HG03159 (cell line): ENCODE data around the gene MS4A13.
"Not testable (repeated sequence)": the region's sequence is repeated elsewhere in the genome, so short reads cannot be mapped to it uniquely, and the experiment has no call there.

Source experiments
- ATAC-seq: cut with Tn5 transposase; IDR thresholded peaks from one replicate; pipeline ENCODE4 v1.9.1; 2021; ENCODE audit warnings: mild to moderate bottlenecking, moderate library complexity; ENCODE audit not compliant: unreplicated experiment

MS4A13 gene, protein sequence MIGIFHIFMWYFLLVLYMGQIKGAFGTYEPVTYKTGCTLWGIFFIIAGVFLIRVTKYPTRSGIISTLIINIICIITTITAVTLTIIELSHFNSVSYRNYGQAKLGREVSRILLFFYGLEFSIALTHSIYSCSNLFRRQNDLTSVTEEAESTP

DNA sequence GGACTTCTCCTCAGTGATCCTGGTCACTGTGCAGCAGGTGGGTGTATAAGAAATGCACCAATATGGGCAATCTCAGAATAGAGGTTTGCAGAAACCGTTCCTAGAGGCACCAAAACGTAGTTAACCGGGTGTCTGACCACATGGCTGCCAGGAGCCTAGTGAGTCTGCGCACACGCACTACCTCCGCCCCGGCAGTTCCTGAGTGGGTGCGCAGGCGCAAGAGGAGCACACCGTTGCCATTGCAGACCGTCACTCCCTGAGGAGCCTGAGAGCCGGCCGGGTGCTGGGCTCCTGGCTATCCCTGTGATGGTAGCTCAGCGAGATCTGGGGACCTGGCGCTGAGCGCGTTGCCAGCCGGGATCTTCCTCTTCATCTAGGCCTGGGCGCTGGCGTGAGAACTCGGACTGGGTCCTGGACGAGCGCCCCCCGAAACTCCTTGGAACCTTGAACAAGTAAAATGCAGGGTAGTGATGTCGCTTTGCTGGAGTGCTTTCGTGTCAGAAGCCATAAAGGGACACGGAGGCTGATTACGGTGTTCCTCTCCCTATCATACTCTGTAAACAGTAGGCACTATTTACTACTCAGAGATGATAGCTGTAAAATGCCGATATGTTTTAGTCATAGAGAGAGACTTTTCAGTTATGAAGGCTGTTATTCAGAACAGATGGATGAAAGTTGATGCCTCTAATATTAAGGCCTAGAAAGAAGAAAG lies at the start of gene MS4A13:
TSS of gene MS4A13 (plus strand) at position 249 of the 712 bp plus-strand sequence. CDS start 2,692 bp downstream, outside the sequence.
- no peak for ATAC-seq

DNA sequence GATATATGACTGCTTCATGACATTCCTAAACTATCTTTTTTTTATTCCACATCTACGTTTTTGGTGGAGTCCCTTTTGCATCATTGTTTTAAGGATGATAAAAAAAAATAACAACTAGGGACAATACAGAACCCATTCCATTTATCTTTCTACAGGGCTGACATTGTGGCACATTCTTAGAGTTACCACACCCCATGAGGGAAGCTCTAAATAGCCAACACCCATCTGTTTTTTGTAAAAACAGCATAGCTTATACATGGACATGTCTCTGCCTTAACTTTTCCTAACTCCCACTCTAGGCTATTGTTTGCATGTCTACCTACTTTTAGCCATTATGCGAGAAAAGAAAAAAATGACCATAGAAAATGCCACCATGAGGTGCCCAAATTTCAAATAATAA lies 46.4 kb upstream of the MS4A13 start:
- no peak for ATAC-seq

DNA sequence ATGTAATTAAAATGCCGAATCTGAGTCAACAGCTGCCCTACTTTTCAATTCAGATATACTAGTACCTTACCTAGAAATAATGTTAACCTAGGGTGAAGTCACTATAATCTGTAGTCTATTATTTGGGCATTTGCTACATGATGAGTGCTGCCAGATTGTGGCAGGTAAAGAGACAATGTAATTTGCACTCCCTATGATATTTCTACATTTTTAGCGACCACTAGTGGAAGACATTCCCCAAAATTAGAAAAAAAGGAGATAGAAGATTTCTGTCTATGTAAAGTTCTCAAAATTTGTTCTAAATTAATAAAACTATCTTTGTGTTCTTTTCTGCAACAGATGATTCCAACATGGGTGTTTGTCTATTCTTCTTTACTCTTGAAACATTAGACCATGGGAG lies 45.5 kb upstream of the MS4A13 start:
- no peak for ATAC-seq

DNA sequence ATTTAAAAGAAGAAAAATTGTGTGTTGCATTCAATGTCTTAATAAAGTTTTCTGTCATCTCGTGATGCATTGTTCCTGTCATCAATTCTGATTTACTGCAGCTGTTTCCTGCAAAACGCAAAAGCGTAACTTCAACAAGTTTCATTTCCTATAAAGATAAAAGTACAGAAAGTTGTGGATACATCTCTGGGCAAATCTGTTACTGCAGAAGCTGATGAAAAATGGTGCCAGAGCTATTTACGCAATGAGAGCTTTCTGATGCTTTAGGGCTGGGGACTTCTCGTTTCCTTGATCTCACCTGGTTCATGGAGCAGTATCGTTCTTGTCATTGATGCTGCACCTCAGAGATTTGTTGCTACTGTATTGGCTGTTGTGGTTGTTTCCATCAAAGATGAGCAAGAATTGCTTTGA lies 38.2 kb upstream of the MS4A13 start:
- ATAC-seq: peak; percentile 67

DNA sequence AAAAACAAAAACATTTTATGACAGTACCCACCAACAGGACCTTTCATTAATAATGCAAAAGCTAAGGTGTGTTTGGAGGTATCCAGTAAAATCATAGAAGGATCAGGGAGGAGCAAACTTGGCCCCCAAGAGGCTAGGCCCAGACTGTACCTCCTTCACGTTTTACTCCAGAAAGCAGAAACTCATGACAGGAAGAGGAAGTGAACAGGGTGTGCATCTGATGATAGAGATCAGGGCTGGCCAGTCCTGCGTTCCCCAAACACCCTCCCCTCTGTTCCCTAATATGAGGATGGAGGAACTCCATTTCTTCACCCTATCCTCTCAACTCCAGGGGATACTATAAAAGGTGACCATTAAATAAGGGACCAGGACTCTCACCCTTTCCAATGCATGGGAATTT lies 32.8 kb upstream of the MS4A13 start:
- no peak for ATAC-seq

DNA sequence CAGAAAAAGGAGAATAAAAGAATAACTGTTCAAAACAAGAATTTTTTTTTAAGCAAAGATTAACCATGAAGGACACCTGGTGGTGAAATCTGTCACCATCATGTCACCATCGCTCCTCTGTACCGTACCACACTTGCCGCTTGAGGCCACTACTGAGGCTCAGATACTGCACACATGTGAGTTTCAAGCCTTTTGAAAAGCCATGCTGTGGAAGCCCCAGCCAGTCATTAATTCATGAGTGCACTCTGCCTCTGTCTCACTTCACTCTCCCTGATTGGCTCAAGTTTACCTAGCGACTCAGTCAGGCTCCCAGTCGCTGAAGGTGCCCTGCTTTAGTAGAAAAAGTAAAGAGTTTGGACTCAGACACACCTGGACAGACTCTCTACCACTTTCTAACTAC lies 29.2 kb upstream of the MS4A13 start:
- peak; percentile 98 for ATAC-seq

DNA sequence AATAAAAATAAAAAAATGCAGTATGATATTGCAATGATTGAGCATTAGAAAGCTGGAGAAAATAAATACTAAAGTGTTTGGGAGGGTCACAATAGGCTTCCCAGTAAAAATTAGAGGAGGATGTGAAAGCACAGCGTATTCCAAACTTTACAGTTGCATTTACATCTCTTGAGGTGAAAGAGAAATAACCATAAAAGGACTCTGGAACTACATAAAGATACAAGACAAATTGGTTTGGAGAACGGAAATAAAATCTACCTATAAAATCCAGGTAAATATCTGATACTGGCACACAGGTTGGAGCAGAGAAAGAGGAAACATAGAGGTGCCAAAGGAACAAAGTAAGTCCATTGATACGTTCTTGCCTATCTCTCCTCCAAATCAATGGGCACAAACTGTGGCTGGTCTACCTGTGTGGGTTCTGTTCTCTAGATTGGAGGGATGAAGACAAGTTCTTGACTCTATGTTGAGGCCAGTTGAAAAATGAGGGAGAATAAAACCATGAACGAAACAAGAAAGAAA lies 22.6 kb upstream of the MS4A13 start, which contains the start of gene MS4A12:
TSS of gene MS4A12 (plus strand) at position 291 of the 522 bp plus-strand sequence. CDS start 4,541 bp downstream, outside the sequence.
- ATAC-seq: no peak

DNA sequence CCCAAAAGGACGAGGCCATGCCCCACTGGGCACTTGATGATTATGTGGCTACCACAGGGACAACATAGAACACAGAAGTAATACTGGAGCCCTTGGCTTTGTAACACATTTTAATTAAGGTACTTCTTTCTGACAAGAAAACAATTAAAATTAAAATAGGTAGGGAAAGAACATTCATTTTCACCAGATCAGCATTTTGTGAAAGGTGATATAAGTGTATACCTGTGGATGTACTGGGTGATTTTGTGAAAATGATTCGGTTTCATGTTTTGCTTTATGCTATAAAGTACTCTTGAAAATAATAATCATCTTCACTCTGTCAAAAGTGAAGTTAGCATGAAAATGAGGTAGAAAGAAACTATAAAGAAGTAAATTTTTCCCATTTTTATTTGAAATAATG lies 21.7 kb upstream of the MS4A13 start:
- ATAC-seq: no peak

DNA sequence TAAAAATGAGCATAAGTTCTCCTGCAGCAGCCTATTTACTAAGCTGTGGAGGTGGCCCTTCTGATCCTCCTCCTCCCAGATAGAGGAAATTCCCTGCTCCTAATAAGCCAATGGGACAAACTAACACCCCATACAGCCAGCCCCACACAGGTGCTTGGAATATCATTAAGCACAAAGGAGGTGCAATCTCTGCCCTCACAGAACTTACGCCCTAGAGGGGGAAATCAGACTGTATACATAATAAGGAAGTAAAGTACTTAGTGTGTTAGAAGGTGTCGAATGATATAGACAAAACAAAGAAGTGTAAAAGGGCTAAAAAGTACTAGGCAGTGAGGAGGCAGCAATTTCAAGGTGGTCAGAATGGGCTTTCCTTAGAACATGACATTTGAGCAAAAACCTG lies 16.8 kb upstream of the MS4A13 start:
- peak; percentile 42 for ATAC-seq

DNA sequence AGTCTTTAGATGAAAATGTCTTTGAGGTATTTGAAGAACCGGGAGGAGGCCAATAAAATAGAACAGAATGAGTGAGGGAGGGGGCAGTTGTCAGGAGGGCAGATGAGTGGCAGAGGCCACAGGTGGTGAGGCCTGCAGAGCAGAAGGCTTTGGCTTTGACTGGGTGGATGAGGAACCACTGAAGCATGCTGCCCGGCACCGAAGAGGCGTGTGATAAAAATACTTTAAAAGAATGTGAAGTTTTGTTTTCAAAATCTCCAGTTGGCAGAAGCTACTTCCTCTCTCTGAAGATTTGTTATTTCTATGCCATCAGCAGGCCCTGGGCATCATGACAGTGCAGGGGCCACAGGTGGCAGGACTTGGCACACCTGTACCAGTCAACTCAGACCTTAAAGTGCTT lies 16.3 kb upstream of the MS4A13 start:
- peak; percentile 79 for ATAC-seq

DNA sequence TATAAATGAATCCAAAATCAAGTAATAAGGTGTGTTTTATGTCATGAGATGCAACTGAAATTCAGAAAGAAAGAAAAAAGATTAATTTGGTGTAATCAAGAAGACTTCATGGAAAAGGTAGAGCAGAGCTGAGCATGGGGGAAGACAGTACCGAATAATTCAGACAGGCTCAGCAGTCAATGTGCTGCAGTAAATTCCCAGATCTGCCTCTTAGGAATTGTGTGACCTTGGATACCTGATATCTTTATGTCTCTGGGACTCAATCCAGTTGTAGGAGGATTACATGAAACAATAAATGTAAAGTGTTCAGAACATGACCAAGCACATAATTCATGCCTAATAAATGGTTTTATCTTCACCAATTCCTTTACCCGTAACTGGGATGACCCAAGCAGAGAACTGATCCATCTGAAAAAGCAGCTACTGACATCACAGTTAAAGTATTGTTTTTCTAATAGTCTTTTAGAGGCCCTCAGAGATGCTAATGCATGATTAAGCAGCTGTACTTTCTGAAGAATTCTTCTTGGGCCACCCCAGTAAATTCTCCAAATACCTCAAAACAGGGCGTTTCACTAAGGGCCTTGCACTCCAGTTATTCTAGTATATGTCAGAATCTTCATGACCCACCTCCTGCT lies 14.8 kb upstream of the MS4A13 start:
- no peak for ATAC-seq

DNA sequence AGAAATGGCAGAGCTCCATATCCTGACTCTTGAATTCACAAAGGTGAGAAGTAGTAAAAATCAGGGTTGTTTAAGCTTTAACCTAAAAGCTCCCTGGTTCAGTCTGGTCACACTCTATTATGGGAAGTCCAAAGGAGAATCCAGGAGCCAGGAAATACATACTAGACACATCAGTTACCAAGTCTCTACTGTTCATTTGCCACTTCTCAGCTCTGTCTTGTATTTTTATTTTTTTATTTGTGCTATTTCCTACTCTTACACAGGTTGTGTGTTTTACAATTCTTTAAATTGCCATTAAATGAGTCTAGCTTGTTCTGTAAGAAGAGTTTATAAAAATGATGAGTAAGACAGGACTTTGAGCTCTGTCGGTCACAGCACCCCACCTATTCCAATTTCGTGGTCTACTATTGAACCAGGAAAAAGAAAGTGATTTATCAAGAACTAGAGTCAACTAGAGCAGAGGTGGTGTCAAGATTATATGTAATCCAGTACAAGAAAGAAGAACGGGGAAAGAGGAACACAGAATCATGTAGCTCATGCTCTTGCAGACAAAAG lies 12.9 kb upstream of the MS4A13 start:
- no peak for ATAC-seq

DNA sequence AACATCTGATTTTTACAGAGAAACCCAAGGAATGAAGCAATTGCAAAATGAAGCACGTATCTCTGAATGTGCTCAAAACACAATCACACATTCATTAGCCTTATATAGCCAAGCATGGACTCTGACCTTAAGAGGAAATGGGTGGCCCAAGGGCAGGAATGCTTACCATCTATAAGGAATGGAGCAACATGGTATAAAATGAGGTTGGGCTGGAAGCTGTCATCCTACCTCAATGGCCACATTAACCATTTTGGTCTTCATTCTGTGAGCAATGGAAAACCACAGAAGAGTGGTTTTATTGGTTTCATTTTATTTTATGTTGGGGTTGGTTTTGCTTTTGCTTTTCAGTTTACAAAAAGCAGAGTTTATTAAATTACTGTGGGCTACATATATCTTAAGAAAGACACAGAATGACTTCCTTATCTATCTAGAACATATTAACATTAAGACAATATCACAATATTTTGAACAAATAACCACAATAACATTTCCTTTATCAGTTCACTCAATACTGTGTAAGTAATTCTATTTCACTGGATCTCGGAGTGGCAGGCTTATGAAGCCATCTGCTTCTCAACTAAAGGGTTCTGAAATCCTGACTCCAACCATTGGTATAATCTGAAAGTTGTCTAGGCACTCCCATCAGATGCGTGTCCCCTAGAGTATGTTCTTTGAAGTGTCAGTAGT lies 10.8 kb upstream of the MS4A13 start:
- peak; percentile 58 for ATAC-seq

DNA sequence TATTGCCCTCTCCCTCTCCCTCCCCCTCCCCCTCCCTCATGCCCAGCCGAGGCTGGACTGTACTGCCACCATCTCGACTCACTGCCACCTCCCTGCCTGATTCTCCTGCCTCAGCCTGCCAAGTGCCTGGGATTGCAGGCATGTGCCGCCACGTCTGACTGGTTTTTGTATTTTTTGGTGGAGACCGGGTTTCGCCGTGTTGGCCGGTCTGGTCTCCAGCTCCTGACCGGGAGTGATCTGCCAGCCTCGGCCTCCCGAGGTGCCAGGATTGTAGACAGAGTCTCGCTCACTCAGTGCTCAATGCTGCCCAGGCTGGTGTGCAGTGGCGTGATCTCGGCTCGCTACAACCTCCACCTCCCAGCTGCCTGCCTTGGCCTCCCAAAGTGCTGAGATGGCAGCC lies 5.6 kb upstream of the MS4A13 start:
- not testable (repeated sequence) for ATAC-seq

DNA sequence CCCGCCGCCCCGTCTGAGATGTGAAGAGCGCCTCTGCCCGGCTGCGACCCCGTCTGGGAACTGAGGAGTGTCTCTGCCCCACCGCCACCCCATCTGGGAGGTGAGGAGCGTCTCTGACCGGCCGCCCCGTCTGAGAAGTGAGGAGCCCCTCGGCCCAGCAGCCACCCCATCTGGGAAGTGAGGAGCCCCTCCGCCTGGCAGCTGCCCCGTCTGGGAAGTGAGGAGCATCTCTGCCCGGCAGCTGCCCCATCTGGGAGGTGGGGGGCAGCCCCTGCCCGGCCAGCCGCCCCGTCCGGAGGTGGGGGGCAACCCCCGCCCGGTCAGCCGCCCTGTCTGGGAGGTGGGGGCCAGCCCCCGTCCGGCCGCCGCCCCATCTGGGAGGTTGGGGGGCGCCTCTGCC lies 5.0 kb upstream of the MS4A13 start:
- not testable (repeated sequence) for ATAC-seq

DNA sequence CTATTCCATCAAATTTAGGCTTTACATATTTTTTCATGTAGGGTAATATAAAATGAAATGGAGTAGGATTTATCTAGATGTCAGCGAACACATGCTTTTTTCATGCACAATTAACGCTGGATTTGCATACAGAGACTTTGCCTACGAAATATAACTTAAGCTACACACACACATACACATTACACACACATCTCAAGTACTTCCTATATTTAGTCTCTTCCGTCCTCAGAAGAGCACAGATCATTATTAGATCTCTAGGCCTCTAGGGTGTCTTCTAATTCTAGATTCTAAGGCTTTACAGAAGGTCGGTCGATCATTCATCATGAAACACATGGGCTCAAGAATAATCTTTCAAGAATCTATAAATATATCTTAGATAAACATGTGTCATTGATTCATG lies 3.8 kb upstream of the MS4A13 start:
- no peak for ATAC-seq

DNA sequence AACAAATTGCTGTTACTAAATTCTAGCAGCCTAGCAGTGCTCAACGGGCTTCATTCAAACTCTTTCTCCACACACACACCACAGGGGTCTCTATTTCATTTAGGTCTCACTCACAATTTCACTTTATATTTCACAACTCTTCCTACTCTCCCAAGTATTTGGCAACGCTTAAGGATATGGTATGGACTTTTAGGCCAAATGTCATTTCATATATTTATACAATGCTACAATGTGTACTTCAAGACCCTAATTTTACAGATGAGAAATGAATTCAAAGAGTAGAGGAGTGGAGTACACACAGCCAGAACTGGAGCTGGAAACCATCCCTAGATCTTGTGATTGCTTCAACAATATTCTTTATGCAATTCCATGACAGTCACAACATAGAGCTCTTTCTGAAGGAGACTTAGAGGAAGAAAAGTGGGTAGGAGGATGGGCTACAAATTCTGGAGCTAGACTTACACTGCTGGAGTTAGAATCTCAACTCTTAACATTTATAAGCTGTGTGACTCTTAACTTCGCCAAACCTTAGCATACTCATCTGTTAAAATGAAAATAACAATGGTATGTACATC lies 2.5 kb upstream of the MS4A13 start:
- ATAC-seq: no peak

DNA sequence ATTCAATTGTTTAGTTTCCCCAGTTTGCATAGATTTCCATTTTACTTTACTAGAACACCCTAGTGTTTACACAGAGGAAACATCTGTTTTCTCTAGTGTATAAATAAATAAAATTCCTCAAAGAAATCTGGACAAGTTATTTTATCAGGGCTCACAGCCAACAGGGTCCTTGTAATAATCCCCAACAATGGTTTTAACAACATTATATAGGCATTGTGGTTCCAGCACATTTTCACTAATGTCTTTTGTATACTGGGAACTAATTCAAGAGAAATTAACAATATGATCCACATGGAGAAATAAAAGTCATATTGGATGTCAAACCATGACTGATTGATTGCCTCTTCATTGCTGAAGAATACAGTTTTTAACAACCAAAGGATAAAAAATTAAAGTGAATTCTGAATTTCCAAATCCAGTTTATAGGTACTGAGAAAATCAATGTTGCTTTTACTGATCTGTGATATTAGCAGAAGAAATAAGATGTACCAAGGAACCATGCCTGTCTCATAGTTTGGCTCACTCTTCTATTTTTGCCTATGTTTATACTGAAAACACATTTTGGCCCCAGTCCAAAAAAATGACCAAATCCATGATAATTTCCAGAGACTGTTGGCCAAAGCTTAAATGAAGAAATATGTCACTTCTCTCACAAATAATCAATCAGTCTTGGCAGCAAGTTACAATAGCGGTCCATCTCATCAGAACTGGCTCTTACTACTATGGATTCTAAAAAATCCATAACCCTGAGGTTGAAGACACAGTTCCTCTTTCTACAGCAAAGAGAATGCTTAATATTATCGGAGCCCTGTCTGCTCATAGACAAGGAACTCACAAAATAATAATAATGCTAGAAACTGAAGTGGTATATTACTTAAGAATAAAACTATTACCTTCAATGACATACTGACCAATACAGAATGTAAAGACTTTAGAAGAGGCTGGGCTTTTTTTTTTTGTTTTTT lies 1.4 kb upstream of the MS4A13 start:
- ATAC-seq: no peak

DNA sequence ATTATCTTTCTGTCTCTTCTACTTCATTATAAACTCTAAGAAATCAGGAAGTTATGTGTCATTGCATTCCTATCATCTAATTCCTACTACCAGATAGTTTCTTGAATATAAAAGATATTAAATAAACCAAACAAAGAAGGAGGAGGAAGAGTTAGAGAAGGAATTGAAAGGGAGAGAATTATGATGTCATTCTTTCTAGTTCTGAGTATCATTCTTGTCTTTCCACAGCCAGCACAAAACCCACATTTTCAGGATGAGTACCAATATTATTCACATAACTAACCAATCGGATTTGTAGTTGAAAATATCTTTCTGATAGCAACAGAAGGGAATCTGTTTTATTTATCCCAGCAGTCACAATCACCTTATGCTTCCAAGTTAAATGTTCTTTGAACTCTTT lies 13.3 kb downstream of the MS4A13 start:
- ATAC-seq: no peak

DNA sequence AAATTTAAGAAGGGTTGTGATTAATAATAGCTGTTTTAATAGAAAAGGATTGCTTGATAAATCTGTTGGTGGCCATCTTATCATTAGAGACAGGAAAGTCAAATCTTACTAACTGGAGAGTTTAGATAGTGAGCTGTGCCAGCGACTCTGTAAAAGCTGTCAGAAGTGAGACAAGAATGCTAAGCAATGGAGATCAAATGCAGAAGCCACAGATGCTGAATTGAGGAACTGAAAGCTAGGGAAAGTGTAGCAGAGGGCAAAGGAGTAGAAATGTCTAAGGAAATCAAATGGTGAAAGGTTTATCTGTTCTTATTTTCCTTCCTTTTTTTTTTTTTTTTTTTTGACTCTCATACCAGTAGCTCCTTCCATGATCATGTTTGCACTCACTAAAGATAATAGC lies 13.7 kb downstream of the MS4A13 start:
- peak; percentile 73 for ATAC-seq
